NCI-H1417 treated with DMSO at 0.1 percent for 48 hours (cell line): Measurements from ENCODE around the gene RASSF1.
"Not testable (repeated sequence)": the region's sequence is repeated elsewhere in the genome, so short reads cannot be mapped to it uniquely, and the experiment has no call there.

Source experiments
- DNase-seq: peaks from one replicate; lab custom pipeline; 2025; lab: John Stamatoyannopoulos, UW

The RASSF1 gene

DNA sequence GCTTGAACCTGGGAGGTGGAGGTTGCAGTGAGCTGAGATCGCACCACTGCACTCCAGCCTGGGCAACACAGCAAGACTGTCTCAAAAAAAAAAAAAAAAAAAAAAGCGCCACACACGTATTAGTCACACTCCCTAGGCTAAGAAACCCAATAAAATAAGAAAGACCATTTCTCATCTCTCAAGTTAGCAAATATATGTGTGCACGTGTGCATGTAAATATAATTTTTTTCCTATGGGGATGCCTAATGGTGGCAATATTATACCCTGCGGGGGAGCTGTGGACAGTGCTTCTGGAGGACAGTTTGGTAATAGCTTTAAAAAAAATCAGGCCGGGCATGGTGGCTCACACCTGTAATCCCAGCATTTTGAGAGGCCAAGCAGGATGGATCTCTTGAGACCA lies 56.5 kb downstream of the RASSF1 start:
- DNase-seq: not testable (repeated sequence)
